ENCODE measurements around the gene MRPL1.
A peak's percentile ranks its signal among the peaks of the same experiment; 100 is the strongest.

The MRPL1 gene

GRCh38 chr4:77989968-77990367 is 127.3 kb downstream of the MRPL1 start:
- TF ChIP-seq CTCF (conservative IDR thresholded peaks at IDR 0.05; ENCODE audit: low read length): no peak
- no peak for DNase-seq (ENCODE audit: low read depth)
- no peak overlapping the region for H3K4me3 ChIP-seq (ENCODE audit: low read length)

GRCh38 chr4:77990456-77990855 is 127.8 kb downstream of the MRPL1 start:
- no peak for TF ChIP-seq CTCF (conservative IDR thresholded peaks at IDR 0.05; ENCODE audit: low read length)
- no peak for DNase-seq (ENCODE audit: low read depth)
- H3K4me3 ChIP-seq (ENCODE audit: low read length): no peak overlapping the region

GRCh38 chr4:77990904-77991358 is 128.3 kb downstream of the MRPL1 start:
- TF ChIP-seq CTCF (conservative IDR thresholded peaks at IDR 0.05; ENCODE audit: low read length): no peak
- H3K4me3 ChIP-seq (ENCODE audit: low read length): no peak overlapping the region

GRCh38 chr4:77992581-77992980 is 130.0 kb downstream of the MRPL1 start:
- H3K4me3 ChIP-seq (ENCODE audit: low read length): no peak overlapping the region
- DNase-seq (ENCODE audit: low read depth): no peak
- no peak for TF ChIP-seq CTCF (conservative IDR thresholded peaks at IDR 0.05; ENCODE audit: low read length)

More at GRCh38 chr4:77990904-77991358, 128.3 kb downstream of the MRPL1 start:
- DNase-seq (ENCODE audit: low read depth): no peak

- peak; percentile 75 for TF ChIP-seq CTCF (conservative IDR thresholded peaks at IDR 0.05; ENCODE audit: low read length)
- H3K4me3 ChIP-seq (ENCODE audit: low read length): no peak overlapping the region
- DNase-seq (ENCODE audit: low read depth): peak; percentile 66
Observed at GRCh38 chr4:77994194-77994721, 131.6 kb downstream of the MRPL1 start.

GRCh38 chr4:77996076-77996475 is 133.4 kb downstream of the MRPL1 start:
- no peak for DNase-seq (ENCODE audit: low read depth)
- no peak overlapping the region for H3K4me3 ChIP-seq (ENCODE audit: low read length)
- no peak for TF ChIP-seq CTCF (conservative IDR thresholded peaks at IDR 0.05; ENCODE audit: low read length)

GRCh38 chr4:78001531-78001930 is 138.9 kb downstream of the MRPL1 start:
- no peak for DNase-seq (ENCODE audit: low read depth)
- H3K4me3 ChIP-seq (ENCODE audit: low read length): no peak overlapping the region
- TF ChIP-seq CTCF (conservative IDR thresholded peaks at IDR 0.05; ENCODE audit: low read length): no peak
